AG04449 (cell line): ENCODE measurements around the gene DDO.

ENCODE experiments used
- CTCF ChIA-PET: fragments of 350-600 bp; formaldehyde crosslinking; extraction: SDS; loops from one replicate; lab custom pipeline; 2021; ENCODE audit warnings: antibody characterized with exemption; lab: Yijun Ruan, JAX
- POLR2A ChIA-PET: fragments of 400-600, 350-600 bp; formaldehyde crosslinking; extraction: SDS; loops from one replicate; lab custom pipeline; 2020; ENCODE audit warnings: antibody characterized with exemption, inconsistent platforms; lab: Yijun Ruan, JAX
- DNase-seq: peaks from one replicate; pipeline ENCODE4 v3.0.0-alpha.2; 2010; ENCODE audit warnings: low read depth, low spot score
- H3K4me3 ChIP-seq: 2 replicates; pipeline ENCODE4 v1.5.1; 2011; ENCODE audit warnings: low read depth, mild to moderate bottlenecking, control low read depth, low read length
- TF ChIP-seq, protein P1 (sequence below): IDR thresholded peaks from one replicate; pipeline ENCODE4 v1.5.1; 2011; ENCODE audit warnings: mild to moderate bottlenecking, moderate library complexity, low read length, control low read depth, inconsistent platforms; ENCODE audit not compliant: insufficient read depth; ENCODE audit errors: missing control alignments

Gene DDO

DNA sequence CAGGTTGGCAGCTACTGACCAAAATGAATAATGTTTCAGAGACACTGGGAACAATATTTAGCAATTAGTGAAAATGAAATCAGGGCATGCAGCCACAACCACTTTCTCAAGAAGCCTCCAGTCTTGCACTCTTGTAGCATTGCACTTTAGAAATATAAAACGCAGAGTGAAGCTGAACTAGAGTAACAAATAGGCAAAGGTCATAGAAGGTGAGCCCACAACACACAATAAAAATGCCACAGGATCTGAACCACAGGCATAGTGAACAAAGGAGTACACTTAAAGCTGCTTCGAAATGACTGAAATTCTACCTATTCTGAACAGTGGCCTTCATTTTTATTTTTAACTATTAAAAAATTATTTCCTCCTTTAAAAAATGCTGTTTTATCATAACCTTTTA, 25.0 kb downstream of the DDO start:
- TF ChIP-seq, protein P1, sequence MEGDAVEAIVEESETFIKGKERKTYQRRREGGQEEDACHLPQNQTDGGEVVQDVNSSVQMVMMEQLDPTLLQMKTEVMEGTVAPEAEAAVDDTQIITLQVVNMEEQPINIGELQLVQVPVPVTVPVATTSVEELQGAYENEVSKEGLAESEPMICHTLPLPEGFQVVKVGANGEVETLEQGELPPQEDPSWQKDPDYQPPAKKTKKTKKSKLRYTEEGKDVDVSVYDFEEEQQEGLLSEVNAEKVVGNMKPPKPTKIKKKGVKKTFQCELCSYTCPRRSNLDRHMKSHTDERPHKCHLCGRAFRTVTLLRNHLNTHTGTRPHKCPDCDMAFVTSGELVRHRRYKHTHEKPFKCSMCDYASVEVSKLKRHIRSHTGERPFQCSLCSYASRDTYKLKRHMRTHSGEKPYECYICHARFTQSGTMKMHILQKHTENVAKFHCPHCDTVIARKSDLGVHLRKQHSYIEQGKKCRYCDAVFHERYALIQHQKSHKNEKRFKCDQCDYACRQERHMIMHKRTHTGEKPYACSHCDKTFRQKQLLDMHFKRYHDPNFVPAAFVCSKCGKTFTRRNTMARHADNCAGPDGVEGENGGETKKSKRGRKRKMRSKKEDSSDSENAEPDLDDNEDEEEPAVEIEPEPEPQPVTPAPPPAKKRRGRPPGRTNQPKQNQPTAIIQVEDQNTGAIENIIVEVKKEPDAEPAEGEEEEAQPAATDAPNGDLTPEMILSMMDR, result no peak
- ChIA-PET POLR2A (no interaction called here), CTCF (interaction anchor here (0.7 to 8.4 kb wide), 19 partner anchors 9 to 866 kb away, joined by 3 to 80 read pairs (median 7); partner anchors contain the start of genes CDC40 and WASF1)
- DNase-seq, result no peak
- no peak overlapping the region for H3K4me3 ChIP-seq

- ChIA-PET POLR2A (no interaction called here), CTCF (interaction anchor here (0.7 to 8.4 kb wide), 17 partner anchors 8 to 865 kb away, joined by 3 to 80 read pairs (median 5); partner anchors contain the start of genes CDC40 and WASF1)
- TF ChIP-seq, protein P1, result no peak
- H3K4me3 ChIP-seq, result no peak overlapping the region
- no peak for DNase-seq
Observed at GRCh38 chr6:110389689-110390382, 25.5 kb downstream of the DDO start.

DNA sequence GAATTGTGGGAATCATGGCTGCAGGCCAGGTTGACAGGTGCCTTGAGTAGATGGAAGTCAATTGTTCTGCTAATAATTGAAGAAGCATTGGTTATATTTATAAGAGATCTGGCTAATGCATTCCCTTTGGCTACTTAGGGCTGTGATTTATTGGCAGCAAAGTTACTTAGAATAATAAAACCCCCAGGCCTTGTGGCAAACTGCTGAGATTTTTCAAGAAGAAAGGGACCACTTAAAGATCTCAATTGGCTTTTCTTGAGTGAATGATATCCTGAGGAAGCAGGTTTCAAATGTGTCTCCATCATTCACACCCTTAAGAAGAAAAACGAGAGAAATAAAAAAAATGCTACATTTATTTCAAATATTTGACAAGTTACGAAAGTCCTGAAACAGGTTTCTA, 27.4 kb downstream of the DDO start:
- POLR2A ChIA-PET, result no interaction called here

DNA sequence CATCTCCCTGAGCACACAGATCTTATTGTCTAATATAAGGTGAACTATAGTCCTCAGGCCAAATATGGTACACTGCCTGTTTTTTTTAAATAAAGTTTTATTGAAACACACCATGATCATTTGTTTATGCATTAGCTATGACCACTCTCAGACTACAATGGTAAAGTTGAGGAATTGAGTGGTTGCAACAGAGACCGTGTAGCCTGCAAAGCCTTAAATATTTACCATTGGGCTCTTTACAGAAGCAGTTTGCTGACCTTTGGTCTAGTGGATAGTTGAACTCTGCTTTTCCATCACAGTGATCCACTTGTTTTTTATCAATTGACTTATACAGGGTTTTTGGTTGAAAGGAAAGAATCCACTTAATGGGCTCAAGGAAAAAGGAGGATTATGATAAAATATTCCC, 29.9 kb downstream of the DDO start:
- DNase-seq, result no peak
- TF ChIP-seq, protein P1, result no peak
- ChIA-PET POLR2A (no interaction called here), CTCF (interaction anchor here (0.9 kb wide), 1 partner anchor 346 kb away, joined by 4 read pairs; no protein-coding TSS in a partner anchor)
- H3K4me3 ChIP-seq, result no peak overlapping the region

More for the DNA sequence above, 27.4 kb downstream of the DDO start:
- CTCF ChIA-PET, result interaction anchor here (4.1 to 8.4 kb wide), 5 partner anchors 22 to 684 kb away, joined by 14 to 80 read pairs (median 38); partner anchors contain the start of genes CDC40 and WASF1
- TF ChIP-seq, protein P1, result no peak
- no peak overlapping the region for H3K4me3 ChIP-seq
- DNase-seq, result no peak

DNA sequence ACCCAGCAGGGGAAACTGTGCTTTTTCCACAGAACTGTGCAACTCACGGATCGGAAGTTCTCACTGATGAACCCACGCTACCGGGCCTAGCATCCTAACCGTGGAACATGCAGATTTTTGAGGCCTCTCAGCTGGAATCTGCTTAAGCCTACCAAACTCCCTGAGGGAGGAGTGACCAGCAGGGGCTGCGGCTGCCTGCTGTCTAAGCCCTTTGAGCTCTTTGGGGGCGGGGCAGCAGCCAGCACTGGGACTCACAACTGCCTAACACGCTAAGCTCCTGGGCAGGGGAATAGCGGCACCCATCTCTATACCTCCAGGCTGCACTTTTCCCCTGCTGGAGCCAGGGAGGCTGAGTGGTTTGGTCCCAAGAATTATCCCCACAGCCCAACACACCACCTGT, 36.8 kb downstream of the DDO start:
- no peak overlapping the region for H3K4me3 ChIP-seq
- TF ChIP-seq, protein P1, result no peak
- POLR2A ChIA-PET, result no interaction called here
- CTCF ChIA-PET, result no interaction called here
- DNase-seq, result no peak

DNA sequence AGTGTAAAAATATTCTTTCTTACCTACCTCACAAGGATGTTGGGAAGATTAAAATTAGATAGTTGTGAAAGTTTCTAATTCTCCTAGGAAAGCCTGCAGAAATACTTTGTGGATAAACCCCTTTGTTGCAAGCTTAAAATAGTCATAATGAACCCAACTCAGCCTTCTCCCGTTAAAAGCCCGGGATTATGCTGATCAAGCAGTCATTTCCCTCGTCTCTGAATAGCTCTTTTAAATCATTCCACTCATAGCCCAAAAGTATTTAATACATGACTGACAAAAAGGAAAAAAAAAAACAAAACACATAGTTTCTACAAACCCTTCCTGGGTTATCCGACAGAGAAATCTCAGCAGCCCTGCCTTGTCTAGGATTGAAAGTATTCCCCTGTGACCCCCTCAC, 46.3 kb downstream of the DDO start:
- H3K4me3 ChIP-seq, result no peak overlapping the region
- DNase-seq, result no peak
- ChIA-PET POLR2A (no interaction called here), CTCF (no interaction called here)
- TF ChIP-seq, protein P1, result no peak
